ENCODE results near the gene FALEC. TPM values are rescaled to one million over a fixed set of nuclear protein-coding genes. Genes with fewer than 3 reads are reported as not detected.

FALEC gene
- polyA plus RNA-seq, 4 donors: 0.43 to 1.1 (median 0.49) TPM

GRCh38 chr1:150543500-150544143 lies 28.1 kb downstream of the FALEC start:
- DNase-seq (ENCODE audit: low read depth in 4 of 4, low spot score in 3 of 4): no peak

- no peak for DNase-seq (ENCODE audit: low read depth in 4 of 4, low spot score in 3 of 4)
Observed at GRCh38 chr1:150544204-150544603, 28.7 kb downstream of the FALEC start.

- no peak for DNase-seq (ENCODE audit: low read depth in 4 of 4, low spot score in 3 of 4)
Observed at GRCh38 chr1:150545486-150546032, 30.0 kb downstream of the FALEC start.

- DNase-seq (ENCODE audit: low read depth in 4 of 4, low spot score in 3 of 4): no peak
Observed at GRCh38 chr1:150546294-150546937, 30.9 kb downstream of the FALEC start.

- no peak for DNase-seq (ENCODE audit: low read depth in 4 of 4, low spot score in 3 of 4)
Observed at GRCh38 chr1:150548324-150548631, 32.7 kb downstream of the FALEC start.

- DNase-seq (ENCODE audit: low read depth in 4 of 4, low spot score in 3 of 4): no peak
Observed at GRCh38 chr1:150548632-150549495, 33.3 kb downstream of the FALEC start, which contains the start of gene ADAMTSL4. Gene ADAMTSL4 (plus strand): TSS chr1:150549408. CDS start chr1:150552289, 2,881 bp downstream.

GRCh38 chr1:150549496-150550221 lies 34.1 kb downstream of the FALEC start:
- DNase-seq (ENCODE audit: low read depth in 4 of 4, low spot score in 3 of 4): no peak

GRCh38 chr1:150550222-150551050 lies 34.9 kb downstream of the FALEC start:
- DNase-seq (ENCODE audit: low read depth in 4 of 4, low spot score in 3 of 4): no peak

- no peak for DNase-seq (ENCODE audit: low read depth in 4 of 4, low spot score in 3 of 4)
Observed at GRCh38 chr1:150551051-150551783, 35.7 kb downstream of the FALEC start.

- no peak for DNase-seq (ENCODE audit: low read depth in 4 of 4, low spot score in 3 of 4)
Observed at GRCh38 chr1:150551784-150552127, 36.2 kb downstream of the FALEC start.

- peak in 1 of 4 donors; percentile 58 for DNase-seq (ENCODE audit: low read depth in 4 of 4, low spot score in 3 of 4)
Observed at GRCh38 chr1:150552128-150552910, 36.8 kb downstream of the FALEC start.

GRCh38 chr1:150552911-150553289 lies 37.3 kb downstream of the FALEC start:
- DNase-seq (ENCODE audit: low read depth in 4 of 4, low spot score in 3 of 4): no peak

- no peak for DNase-seq (ENCODE audit: low read depth in 4 of 4, low spot score in 3 of 4)
Observed at GRCh38 chr1:150553392-150554085, 38.0 kb downstream of the FALEC start.

- no peak for DNase-seq (ENCODE audit: low read depth in 4 of 4, low spot score in 3 of 4)
Observed at GRCh38 chr1:150554086-150554452, 38.5 kb downstream of the FALEC start.

- no peak for DNase-seq (ENCODE audit: low read depth in 4 of 4, low spot score in 3 of 4)
Observed at GRCh38 chr1:150555198-150555970, 39.8 kb downstream of the FALEC start.

- no peak for DNase-seq (ENCODE audit: low read depth in 4 of 4, low spot score in 3 of 4)
Observed at GRCh38 chr1:150555971-150556865, 40.7 kb downstream of the FALEC start.
